Measurements from ENCODE around the gene MRFAP1. TPM values are rescaled to one million over a fixed set of nuclear protein-coding genes. Genes with fewer than 3 reads are reported as not detected.
A peak's percentile ranks its signal among the peaks of the same experiment; 100 is the strongest.
"Not testable (repeated sequence)": the region's sequence is repeated elsewhere in the genome, so short reads cannot be mapped to it uniquely, and the experiment has no call there.

MRFAP1 gene
- polyA plus RNA-seq, 3 donors from 2014 or later = 143 to 174 (median 161) TPM

DNA sequence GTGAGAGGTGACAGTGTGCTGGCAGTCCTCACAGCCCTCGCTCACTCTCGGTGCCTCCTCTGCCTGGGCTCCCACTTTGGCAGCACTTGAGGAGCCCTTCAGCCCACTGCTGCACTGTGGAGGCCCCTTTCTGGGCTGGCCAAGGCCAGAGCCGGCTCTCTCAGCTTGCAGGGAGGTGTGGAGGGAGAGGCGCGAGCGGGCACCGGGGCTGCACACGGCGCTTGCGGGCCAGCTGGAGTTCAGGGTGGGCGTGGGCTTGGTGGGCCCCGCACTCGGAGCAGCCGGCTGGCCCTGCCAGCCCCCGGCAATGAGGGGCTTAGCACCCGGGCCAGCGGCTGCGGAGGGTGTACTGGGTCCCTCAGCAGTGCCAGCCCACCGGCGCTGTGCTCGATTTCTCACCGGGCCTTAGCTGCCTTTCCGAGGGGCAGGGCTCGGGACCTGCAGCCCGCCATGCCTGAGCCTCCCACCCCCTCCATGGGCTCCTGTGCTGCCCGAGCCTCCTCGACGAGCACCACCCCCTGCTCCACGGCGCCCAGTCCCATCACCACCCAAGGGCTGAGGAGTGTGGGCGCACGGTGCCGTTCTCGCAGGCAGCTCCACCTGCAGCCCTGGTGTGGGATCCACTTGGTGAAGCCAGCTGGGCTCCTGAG lies 32.2 kb downstream of the MRFAP1 start:
- Mint-ChIP-seq H3K27ac (peak overlapping the region in 4 of 6 donors; percentile 97 to 99 (median 97)), H3K27me3 (ENCODE audit: low read depth in 3 of 3) (peaks cover 14 to 23% (median 15%) of the 10 kb centered on the region in 3 donors), H3K36me3 (peaks cover 9 to 24% (median 9%) of the 10 kb centered on the region in 3 donors), H3K4me1 (peaks cover 42 to 48% of the 10 kb centered on the region in 2 donors), H3K4me3 (peak overlapping the region in 2 of 5 donors; percentile 97 to 100)
- H3K9me3 Mint-ChIP-seq, DNase-seq: not testable (repeated sequence)

DNA sequence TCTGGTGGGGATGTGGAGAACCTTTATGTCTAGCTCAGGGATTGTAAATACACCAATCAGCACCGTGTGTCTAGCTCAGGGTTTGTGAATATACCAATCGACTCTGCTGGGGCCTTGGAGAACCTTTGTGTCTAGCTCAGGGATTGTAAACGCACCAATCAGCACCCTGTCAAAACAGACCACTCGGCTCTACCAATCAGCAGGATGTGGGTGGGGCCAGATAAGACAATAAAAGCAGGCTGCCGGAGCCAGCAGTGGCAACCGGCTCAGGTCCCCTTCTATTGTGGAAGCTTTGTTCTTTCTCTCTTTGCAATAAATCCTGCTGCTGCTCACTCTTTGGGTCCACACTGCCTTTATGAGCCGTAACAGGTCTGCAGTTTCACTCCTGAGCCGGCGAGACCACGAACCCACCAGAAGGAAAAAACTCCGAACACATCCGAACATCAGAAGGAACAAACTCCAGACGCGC lies 32.7 kb downstream of the MRFAP1 start:
- H3K36me3 Mint-ChIP-seq = peaks cover 5 to 25% (median 10%) of the 10 kb centered on the region in 3 donors
- H3K9me3 Mint-ChIP-seq, DNase-seq: not testable (repeated sequence)
- H3K4me1 Mint-ChIP-seq = peaks cover 45 to 50% of the 10 kb centered on the region in 2 donors
- H3K27me3 Mint-ChIP-seq (ENCODE audit: low read depth in 3 of 3) = peaks cover 14 to 23% (median 15%) of the 10 kb centered on the region in 3 donors
- peak overlapping the region; percentile 93 to 99 (median 97) for H3K27ac Mint-ChIP-seq
- H3K4me3 Mint-ChIP-seq = peak overlapping the region; percentile 89 to 100 (median 97)

DNA sequence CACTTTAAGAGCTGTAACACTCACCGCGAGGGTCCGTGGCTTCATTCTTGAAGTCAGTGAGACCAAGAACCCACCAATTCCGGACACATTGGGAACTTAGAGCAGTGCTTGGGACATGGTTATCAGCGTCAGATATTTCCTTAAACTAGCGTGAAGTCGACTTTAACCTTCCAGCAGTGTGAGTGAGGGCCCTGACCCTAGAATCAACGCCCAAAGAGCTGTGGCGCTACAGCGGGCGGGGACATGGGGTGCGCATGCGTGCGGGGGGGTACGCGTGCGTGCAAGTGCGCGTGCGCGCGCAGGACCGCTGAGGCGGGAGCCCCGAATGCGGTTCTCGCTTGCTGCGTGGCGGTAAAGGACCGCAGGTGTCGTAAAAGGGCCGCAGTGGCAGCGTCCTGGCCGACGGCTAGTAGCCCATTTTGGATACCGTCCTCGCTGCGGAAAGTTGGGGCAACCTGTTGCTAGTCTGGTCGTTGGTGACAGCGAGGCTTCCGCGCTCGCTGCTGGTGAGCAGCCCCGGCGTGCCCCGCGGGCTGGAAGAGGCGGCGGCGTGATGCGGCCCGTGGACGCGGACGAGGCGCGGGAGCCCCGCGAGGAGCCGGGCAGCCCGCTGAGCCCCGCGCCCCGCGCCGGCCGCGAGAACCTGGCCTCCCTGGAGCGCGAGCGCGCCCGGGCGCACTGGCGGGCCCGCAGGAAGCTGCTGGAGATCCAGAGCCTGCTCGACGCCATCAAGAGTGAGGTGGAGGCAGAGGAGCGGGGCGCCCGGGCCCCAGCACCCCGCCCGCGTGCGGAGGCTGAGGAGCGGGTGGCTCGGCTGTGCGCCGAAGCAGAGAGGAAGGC lies 33.4 kb downstream of the MRFAP1 start:
- Mint-ChIP-seq H3K4me3 (peak overlapping the region; percentile 89 to 100 (median 97)), H3K27me3 (ENCODE audit: low read depth in 3 of 3) (peaks cover 14 to 23% (median 15%) of the 10 kb centered on the region in 3 donors), H3K9me3 (no peaks in the 10 kb centered on the region), H3K4me1 (peaks cover 52 to 57% of the 10 kb centered on the region in 2 donors), H3K27ac (peak overlapping the region; percentile 93 to 99 (median 97)), H3K36me3 (peaks cover 5 to 25% (median 10%) of the 10 kb centered on the region in 3 donors)
- peak; percentile 96 to 97 (median 96) for DNase-seq

DNA sequence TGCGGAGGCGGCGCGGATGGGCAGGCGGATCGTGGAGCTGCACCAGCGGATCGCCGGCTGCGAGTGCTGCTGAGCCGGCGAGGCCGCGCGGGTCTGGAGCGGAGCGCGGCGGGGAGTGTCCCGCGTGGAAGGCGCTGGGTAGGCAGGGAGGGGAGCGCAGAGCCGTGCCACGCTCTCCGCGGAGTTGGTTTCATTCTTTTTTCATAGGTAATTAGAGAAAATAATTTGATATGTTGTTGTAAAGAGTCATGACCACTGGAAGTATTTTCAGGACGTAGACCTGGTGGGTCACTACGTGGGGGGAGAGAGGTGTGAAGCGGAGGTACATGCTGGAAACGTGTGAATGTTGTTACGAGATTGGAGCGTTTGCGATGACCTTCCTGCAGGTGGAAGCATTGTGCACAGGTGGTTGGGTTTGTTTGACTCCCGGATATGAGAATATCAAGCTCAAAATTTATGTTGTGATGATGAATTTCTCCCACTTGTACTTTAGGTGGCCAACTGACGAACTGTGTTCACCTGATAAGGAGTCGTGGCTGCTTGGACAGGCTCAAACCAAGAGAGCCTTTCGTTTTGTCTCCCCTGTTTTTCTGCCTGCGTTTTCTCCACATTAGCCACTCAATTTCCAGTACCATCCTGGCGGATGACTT lies 34.1 kb downstream of the MRFAP1 start:
- peak overlapping the region; percentile 89 to 100 (median 97) for H3K4me3 Mint-ChIP-seq
- H3K27ac Mint-ChIP-seq = peak overlapping the region; percentile 93 to 99 (median 95)
- peaks cover 58 to 59% of the 10 kb centered on the region in 2 donors for H3K4me1 Mint-ChIP-seq
- no peaks in the 10 kb centered on the region for H3K9me3 Mint-ChIP-seq
- H3K36me3 Mint-ChIP-seq = peaks cover 5 to 22% (median 10%) of the 10 kb centered on the region in 3 donors
- peaks cover 14 to 20% (median 15%) of the 10 kb centered on the region in 3 donors for H3K27me3 Mint-ChIP-seq (ENCODE audit: low read depth in 3 of 3)
- peak; percentile 62 to 69 (median 67) for DNase-seq

DNA sequence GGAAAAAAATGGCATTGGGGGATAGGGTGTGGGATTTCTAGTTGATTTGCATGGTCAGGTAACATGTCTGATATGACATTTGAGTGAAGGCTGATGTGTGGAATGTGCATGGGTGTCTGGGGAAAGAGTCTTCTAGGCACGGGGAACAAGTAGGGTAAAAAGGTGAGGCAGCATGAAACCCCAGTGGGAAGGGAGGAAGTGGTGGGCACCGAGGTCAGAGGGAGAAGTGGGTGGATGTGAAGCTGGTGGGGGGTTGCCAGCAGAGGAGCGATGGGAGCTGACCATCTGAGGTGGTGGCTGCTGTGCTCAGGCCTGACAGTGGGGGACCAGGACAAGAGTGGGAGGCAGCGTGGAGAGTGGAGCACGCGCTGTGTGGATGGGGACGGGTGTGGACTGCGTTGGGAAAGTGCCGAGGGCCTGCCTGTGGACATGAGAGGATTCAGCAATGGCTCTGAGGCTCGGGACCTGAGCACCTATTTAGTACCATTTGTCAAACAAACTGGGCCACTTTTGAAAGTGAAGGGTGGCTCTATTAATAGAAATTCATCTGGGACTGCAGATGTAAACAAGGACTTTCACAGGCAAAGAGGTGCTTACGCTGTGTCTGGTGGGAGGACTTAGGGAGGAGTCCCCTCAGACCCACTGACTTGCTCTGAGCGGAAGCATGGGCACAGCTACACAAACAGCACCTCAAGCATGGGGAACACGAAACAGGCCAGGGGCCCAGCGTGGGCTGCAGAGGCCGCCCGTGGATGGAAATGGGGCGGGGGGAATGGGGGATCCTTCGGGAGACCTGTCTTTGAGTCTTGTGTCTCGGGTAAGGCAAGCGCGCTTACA lies 36.5 kb downstream of the MRFAP1 start:
- no peak for DNase-seq
- H3K36me3 Mint-ChIP-seq = peaks cover 10 to 27% (median 13%) of the 10 kb centered on the region in 3 donors
- H3K27me3 Mint-ChIP-seq (ENCODE audit: low read depth in 3 of 3) = peaks cover 14 to 20% (median 15%) of the 10 kb centered on the region in 3 donors
- peak overlapping the region; percentile 89 to 100 (median 97) for H3K4me3 Mint-ChIP-seq
- H3K27ac Mint-ChIP-seq = peak overlapping the region; percentile 67 to 99 (median 90)
- peaks cover 70 to 77% of the 10 kb centered on the region in 2 donors for H3K4me1 Mint-ChIP-seq
- no peaks in the 10 kb centered on the region for H3K9me3 Mint-ChIP-seq

DNA sequence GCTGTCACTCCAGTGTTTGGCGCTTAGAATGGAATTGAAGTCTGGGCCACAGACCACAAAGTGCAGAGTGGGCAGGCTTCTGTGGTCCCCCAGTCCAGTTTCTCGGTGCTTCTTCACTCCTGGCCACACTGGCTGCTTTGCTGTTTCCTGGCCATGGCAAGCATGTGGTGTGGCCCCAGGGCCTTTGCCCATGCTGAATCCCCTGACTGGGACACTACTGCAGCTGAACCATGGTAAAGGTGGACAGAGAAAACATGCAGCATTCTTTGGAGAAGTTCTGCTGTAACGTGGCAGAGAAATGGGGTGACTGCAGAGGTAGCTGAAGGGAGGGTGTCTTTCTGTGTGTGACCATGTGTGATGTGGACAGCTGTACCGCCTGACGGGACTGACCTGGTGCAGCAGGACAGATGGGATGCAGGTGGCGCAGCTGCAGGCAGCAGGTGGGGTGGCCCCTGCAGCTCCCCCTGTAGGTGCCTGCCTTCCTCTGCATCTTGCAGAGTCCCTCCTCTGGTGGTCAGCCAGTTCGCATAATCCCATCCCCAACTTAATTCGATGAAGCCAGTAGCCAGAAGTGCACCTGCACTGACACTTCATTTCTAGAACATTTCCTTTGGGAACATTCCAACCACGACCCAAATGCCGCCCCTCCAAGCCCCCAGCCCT lies 40.0 kb downstream of the MRFAP1 start:
- Mint-ChIP-seq H3K27ac (peak overlapping the region in 5 of 6 donors; percentile 30 to 66 (median 40)), H3K9me3 (no peaks in the 10 kb centered on the region), H3K4me1 (peaks cover 54 to 66% of the 10 kb centered on the region in 2 donors), H3K27me3 (ENCODE audit: low read depth in 3 of 3) (peaks cover 0 to 3% (median 0%) of the 10 kb centered on the region in 3 donors), H3K36me3 (peaks cover 13 to 29% (median 14%) of the 10 kb centered on the region in 3 donors), H3K4me3 (no peak overlapping the region)
- DNase-seq = no peak

DNA sequence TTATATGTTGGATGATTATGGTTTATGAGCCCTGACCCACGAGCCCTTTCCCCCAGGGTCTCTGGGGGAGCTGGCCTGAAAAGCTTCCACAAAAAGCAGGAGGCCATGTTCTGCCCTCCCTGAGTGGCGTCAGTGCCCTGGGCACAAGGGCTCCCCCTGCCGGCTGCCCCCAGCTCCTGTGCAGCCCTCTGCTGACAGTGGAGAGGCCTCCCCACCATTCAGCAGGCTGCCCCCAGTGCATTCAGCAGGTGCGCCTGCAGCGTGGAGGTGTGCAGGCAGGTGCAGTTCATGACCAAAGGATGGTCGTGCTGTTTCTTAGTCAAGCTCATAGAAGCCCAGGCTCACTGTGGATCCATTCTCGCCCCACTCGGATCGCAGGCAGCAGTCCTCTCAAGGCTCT lies 40.7 kb downstream of the MRFAP1 start:
- peaks cover 52 to 65% of the 10 kb centered on the region in 2 donors for H3K4me1 Mint-ChIP-seq
- H3K9me3 Mint-ChIP-seq = no peaks in the 10 kb centered on the region
- peak overlapping the region in 2 of 6 donors; percentile 40 to 43 for H3K27ac Mint-ChIP-seq
- peaks cover 0 to 3% (median 0%) of the 10 kb centered on the region in 3 donors for H3K27me3 Mint-ChIP-seq (ENCODE audit: low read depth in 3 of 3)
- no peak for DNase-seq
- no peak overlapping the region for H3K4me3 Mint-ChIP-seq
- peaks cover 13 to 28% (median 14%) of the 10 kb centered on the region in 3 donors for H3K36me3 Mint-ChIP-seq

DNA sequence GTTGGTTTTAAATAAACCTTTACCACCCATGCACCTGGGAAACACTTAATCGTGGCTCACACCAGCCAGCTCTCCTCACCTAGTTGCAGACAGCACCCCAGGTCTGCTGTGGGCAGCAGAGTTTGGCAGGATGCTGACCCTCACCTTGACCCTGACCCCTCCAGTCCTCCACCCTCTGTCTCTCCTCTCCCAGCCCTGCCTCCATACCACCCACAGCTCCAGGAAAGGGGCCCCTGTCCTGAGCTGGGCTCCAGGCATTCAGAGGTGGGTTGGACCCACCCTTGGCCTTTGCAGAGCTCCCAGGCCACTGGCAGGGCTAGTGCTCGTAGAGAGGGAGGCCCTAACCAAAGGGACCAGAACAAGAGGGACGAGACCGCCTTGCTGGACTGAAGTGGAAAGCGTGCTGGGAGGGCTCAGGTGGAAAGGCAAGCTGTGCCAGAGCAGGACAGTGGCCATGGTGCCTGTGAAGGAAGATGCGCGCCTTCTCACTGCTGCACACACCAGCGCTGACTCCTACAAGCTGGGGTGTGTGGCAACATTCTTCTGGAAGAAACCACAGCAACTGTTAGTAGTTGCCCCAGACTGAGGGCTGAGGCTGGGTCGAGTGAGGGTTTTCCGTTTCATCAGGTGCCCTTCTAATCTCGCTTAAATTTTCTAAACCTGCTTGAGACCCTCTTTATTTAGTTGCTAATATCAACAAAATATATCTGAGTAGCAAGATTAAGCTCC lies 42.5 kb downstream of the MRFAP1 start:
- no peak overlapping the region for H3K4me3 Mint-ChIP-seq
- H3K27ac Mint-ChIP-seq = peak overlapping the region in 2 of 6 donors; percentile 17 to 55
- H3K4me1 Mint-ChIP-seq = peaks cover 52 to 64% of the 10 kb centered on the region in 2 donors
- peaks cover 4 to 22% (median 8%) of the 10 kb centered on the region in 3 donors for H3K36me3 Mint-ChIP-seq
- no peaks in the 10 kb centered on the region for H3K9me3 Mint-ChIP-seq
- H3K27me3 Mint-ChIP-seq (ENCODE audit: low read depth in 3 of 3) = peaks cover 0 to 2% (median 0%) of the 10 kb centered on the region in 3 donors
- DNase-seq = no peak

DNA sequence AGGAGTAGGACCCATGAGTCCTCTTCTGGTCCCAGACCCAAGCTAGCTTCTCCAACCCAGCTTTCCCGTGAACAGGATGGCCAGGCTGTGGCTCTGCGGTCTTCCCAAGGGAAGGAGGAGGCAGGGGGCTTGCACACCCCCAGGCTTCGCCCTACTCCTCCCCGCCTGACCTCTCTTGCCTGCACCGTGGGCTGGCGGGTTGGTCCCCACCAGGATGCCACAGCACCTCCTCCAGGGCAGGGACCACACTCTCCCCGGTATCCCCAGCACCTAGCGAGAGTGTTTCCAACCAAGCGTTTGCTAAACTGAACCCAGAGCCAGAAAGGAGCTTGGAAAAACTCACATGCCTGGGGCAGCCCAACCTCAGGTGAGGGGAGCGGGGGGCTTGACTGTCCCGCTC lies 44.2 kb downstream of the MRFAP1 start:
- peaks cover 4 to 23% (median 8%) of the 10 kb centered on the region in 3 donors for H3K36me3 Mint-ChIP-seq
- no peaks in the 10 kb centered on the region for H3K9me3 Mint-ChIP-seq
- no peak overlapping the region for H3K4me3 Mint-ChIP-seq
- no peak for DNase-seq
- peak overlapping the region in 3 of 6 donors; percentile 9 to 98 (median 84) for H3K27ac Mint-ChIP-seq
- H3K27me3 Mint-ChIP-seq (ENCODE audit: low read depth in 3 of 3) = peaks cover 0 to 7% (median 4%) of the 10 kb centered on the region in 3 donors
- peaks cover 60 to 66% of the 10 kb centered on the region in 2 donors for H3K4me1 Mint-ChIP-seq

DNA sequence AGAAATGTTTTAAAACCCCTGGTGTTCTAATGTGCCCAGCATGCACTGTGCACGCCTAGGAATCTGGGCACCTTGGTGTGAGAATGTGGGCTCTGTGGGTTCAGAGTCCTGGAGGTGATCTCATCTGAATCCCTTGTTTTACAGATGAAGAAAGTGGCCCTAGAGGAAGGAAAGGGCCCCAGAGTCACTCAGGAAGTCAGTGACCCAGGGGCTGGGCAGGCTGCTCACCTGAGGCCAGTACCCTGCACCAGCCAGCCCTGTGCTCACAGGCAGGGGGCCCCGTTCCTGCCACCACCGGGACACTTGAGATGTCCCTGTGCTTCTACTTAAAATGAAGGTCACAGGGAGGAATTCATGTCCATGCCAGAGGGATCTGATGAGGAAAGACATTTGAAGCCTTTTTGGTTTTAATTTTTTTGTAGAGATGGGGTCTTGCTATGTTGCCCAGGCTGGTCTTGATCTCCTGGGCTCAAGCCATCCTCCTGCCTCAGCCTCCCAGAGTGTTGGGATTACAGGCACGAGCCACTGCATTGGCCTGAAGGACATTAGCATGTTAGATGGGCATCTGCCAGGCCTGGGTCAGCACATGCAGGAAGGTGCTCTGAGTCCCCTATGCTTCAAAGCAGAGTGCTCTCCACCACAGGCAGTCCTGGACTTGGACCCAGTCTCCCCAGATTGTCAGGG lies 45.8 kb downstream of the MRFAP1 start:
- peaks cover 0 to 14% (median 4%) of the 10 kb centered on the region in 3 donors for H3K36me3 Mint-ChIP-seq
- DNase-seq = no peak
- H3K27me3 Mint-ChIP-seq (ENCODE audit: low read depth in 3 of 3) = peaks cover 3 to 13% (median 9%) of the 10 kb centered on the region in 3 donors
- peak overlapping the region; percentile 21 to 98 (median 82) for H3K27ac Mint-ChIP-seq
- H3K4me3 Mint-ChIP-seq = peak overlapping the region; percentile 13 to 93 (median 21)
- no peaks in the 10 kb centered on the region for H3K9me3 Mint-ChIP-seq
- H3K4me1 Mint-ChIP-seq = peaks cover 66 to 70% of the 10 kb centered on the region in 2 donors
